H1 (cell line): ENCODE data around the gene PNCK. TPM values are rescaled to one million over a fixed set of nuclear protein-coding genes. Genes with fewer than 3 reads are reported as not detected.

Experiments
- CTCF ChIA-PET: fragments of 300-600 bp; sonication (Branson Sonifier 250); formaldehyde crosslinking; loops from one replicate; lab custom pipeline; 2021; ENCODE audit not compliant: partially characterized antibody; lab: Charles Lee
- POLR2A ChIA-PET: fragments of 300-600 bp; sonication (Branson Sonifier 250); formaldehyde crosslinking; loops from one replicate; lab custom pipeline; 2021; ENCODE audit warnings: inconsistent platforms; ENCODE audit not compliant: partially characterized antibody; lab: Charles Lee
- DNase-seq, 2 experiments: peaks; one replicate each; pipeline versions ENCODE4 v3.0.0 to v3.0.0-alpha.2; 2010 to 2022; ENCODE audit warnings: low spot score in 2 of 2, low read depth in 1 of 2, mixed read lengths in 1 of 2
- FAIRE-seq: peaks from 2 replicates; lab custom pipeline; 2011; peaks lifted over from hg19 to GRCh38; lab: Jason Lieb, UNC
- H2AFZ ChIP-seq: 2 replicates; pipeline ENCODE4 v1.8.1; 2012; ENCODE audit warnings: low read length, inconsistent platforms
- H2AK5ac ChIP-seq: 2 replicates; pipeline ENCODE4 v1.6.1; 2013; ENCODE audit warnings: low read depth, low read length
- H2BK120ac ChIP-seq: replicated peaks from 2 replicates; pipeline ENCODE3; 2013; ENCODE audit warnings: low read depth, low read length, inconsistent platforms
- H2BK12ac ChIP-seq: 2 replicates; pipeline ENCODE4 v1.6.1; 2013; ENCODE audit warnings: low read depth, low read length
- H2BK15ac ChIP-seq: 2 replicates; pipeline ENCODE4 v1.6.1; 2013; ENCODE audit warnings: low read length
- H2BK20ac ChIP-seq: 2 replicates; pipeline ENCODE4 v1.6.1; 2013; ENCODE audit warnings: low read length
- H2BK5ac ChIP-seq: 2 replicates; pipeline ENCODE4 v1.6.1; 2013; ENCODE audit warnings: low read depth, low read length
- H3K14ac ChIP-seq: 2 replicates; pipeline ENCODE4 v1.6.1; 2013; ENCODE audit warnings: inconsistent platforms; ENCODE audit not compliant: insufficient read length
- H3K18ac ChIP-seq: 2 replicates; pipeline ENCODE4 v1.6.1; 2013; ENCODE audit warnings: low read length; ENCODE audit errors: extremely low read depth
- H3K23ac ChIP-seq: 2 replicates; pipeline ENCODE4 v1.6.1; 2013; ENCODE audit warnings: inconsistent platforms; ENCODE audit not compliant: insufficient read length
- H3K23me2 ChIP-seq: 2 replicates; pipeline ENCODE4 v1.6.1; 2013; ENCODE audit warnings: low read depth, low read length
- H3K27ac ChIP-seq: 2 replicates; pipeline ENCODE4 v1.6.1; 2011; ENCODE audit warnings: low read depth, low read length, inconsistent platforms
- H3K27me3 ChIP-seq, 4 experiments: replicated peaks in 1 of 4; 1 replicate in 1 of 4; 2 replicates in 3 of 4; pipeline versions ENCODE4 v1.6.1 to v1.8.1; 2011 to 2013; ENCODE audit warnings: low read length in 3 of 4, mild to moderate bottlenecking in 3 of 4, inconsistent platforms in 2 of 4, mixed read lengths in 2 of 4, moderate library complexity in 1 of 4; ENCODE audit not compliant: control insufficient read depth in 3 of 4, insufficient read depth in 3 of 4; ENCODE audit errors: extremely low read depth in 1 of 4
- H3K36me3 ChIP-seq, 4 experiments: 2 replicates each; pipeline versions ENCODE4 v1.6.1 to v1.8.1; 2011 to 2013; ENCODE audit warnings: mild to moderate bottlenecking in 4 of 4, low read length in 3 of 4, moderate library complexity in 2 of 4, control low read depth in 1 of 4, inconsistent platforms in 1 of 4; ENCODE audit not compliant: insufficient read depth in 4 of 4, control insufficient read depth in 2 of 4
- H3K4ac ChIP-seq: replicated peaks from 2 replicates; pipeline ENCODE3; 2013; ENCODE audit warnings: low read length, low read depth, mixed read lengths, inconsistent platforms; ENCODE audit not compliant: insufficient read length
- H3K4me1 ChIP-seq, 4 experiments: replicated peaks in 1 of 4; 1 replicate in 1 of 4; 2 replicates in 3 of 4; pipeline versions ENCODE4 v1.6.1 to v1.8.1; 2011 to 2013; ENCODE audit warnings: low read length in 3 of 4, inconsistent platforms in 2 of 4, mixed read lengths in 1 of 4; ENCODE audit not compliant: insufficient read depth in 4 of 4, control insufficient read depth in 3 of 4
- H3K4me2 ChIP-seq, 2 experiments: 2 replicates each; pipeline versions ENCODE4 v1.6.1 to v1.8.1; 2011 to 2013; ENCODE audit warnings: low read depth in 2 of 2, low read length in 2 of 2, control low read depth in 1 of 2, inconsistent platforms in 1 of 2, mild to moderate bottlenecking in 1 of 2; ENCODE audit not compliant: insufficient read depth in 1 of 2
- H3K4me3 ChIP-seq, 4 experiments: fragments of 200-600, 300-600 bp in 1 of 4; sonication (generic), shearing (Covaris generic), sonication (Bioruptor Twin) in 1 of 4; 2 replicates each; pipeline versions ENCODE4 v1.5.1 to v1.8.1; 2011 to 2016; ENCODE audit warnings: low read length in 4 of 4, low read depth in 3 of 4, control low read depth in 2 of 4, inconsistent platforms in 2 of 4, mild to moderate bottlenecking in 2 of 4, mixed read lengths in 1 of 4, moderate library complexity in 1 of 4; ENCODE audit not compliant: insufficient read depth in 2 of 4; ENCODE audit errors: extremely low read depth in 1 of 4
- H3K56ac ChIP-seq: replicated peaks from 2 replicates; pipeline ENCODE3; 2013; ENCODE audit warnings: low read depth, mild to moderate bottlenecking, mixed read lengths, low read length, inconsistent platforms; ENCODE audit not compliant: insufficient read length
- H3K79me1 ChIP-seq: 2 replicates; pipeline ENCODE4 v1.6.1; 2013; ENCODE audit warnings: low read depth, low read length, control low read depth
- H3K79me2 ChIP-seq, 2 experiments: 2 replicates each; pipeline versions ENCODE4 v1.6.1 to v1.8.1; 2012 to 2013; ENCODE audit warnings: low read length in 2 of 2, mild to moderate bottlenecking in 2 of 2, inconsistent platforms in 1 of 2; ENCODE audit not compliant: insufficient read depth in 2 of 2, control insufficient read depth in 1 of 2
- H3K9ac ChIP-seq, 4 experiments: replicated peaks in 1 of 4; 1 replicate in 1 of 4; 2 replicates in 3 of 4; pipeline versions ENCODE4 v1.6.1 to v1.8.1; 2011 to 2013; ENCODE audit warnings: low read depth in 3 of 4, low read length in 3 of 4, control low read depth in 2 of 4, mild to moderate bottlenecking in 2 of 4, moderate library complexity in 2 of 4, inconsistent platforms in 1 of 4; ENCODE audit errors: extremely low read depth in 1 of 4
- H3K9me3 ChIP-seq, 2 experiments: 2 replicates each; pipeline versions ENCODE4 v1.6.1 to v1.8.1; 2012 to 2013; ENCODE audit warnings: mild to moderate bottlenecking in 2 of 2, moderate library complexity in 2 of 2, control low read depth in 1 of 2, inconsistent platforms in 1 of 2, low read depth in 1 of 2, low read length in 1 of 2, mixed read lengths in 1 of 2; ENCODE audit not compliant: insufficient read depth in 2 of 2
- H4K20me1 ChIP-seq, 2 experiments: replicated peaks in 1 of 2; 2 replicates each; pipeline versions ENCODE3 to v1.8.1; 2011 to 2013; ENCODE audit warnings: inconsistent platforms in 2 of 2, low read length in 2 of 2, mild to moderate bottlenecking in 1 of 2; ENCODE audit not compliant: insufficient read depth in 2 of 2, control insufficient read depth in 1 of 2
- H4K5ac ChIP-seq: 2 replicates; pipeline ENCODE4 v1.6.1; 2013; ENCODE audit warnings: low read length, low read depth, mixed read lengths, inconsistent platforms; ENCODE audit not compliant: insufficient read length
- H4K8ac ChIP-seq: 2 replicates; pipeline ENCODE4 v1.8.0; 2013; ENCODE audit warnings: mild to moderate bottlenecking, moderate library complexity, low read length, inconsistent platforms; ENCODE audit not compliant: insufficient read depth; ENCODE audit errors: extremely low read depth
- H4K91ac ChIP-seq: replicated peaks from 2 replicates; pipeline ENCODE3; 2013; ENCODE audit warnings: low read length, mixed read lengths, inconsistent platforms; ENCODE audit not compliant: insufficient read length
- CHD2 ChIP-seq: IDR thresholded peaks from 2 replicates; pipeline ENCODE4 v1.6.1; 2012; ENCODE audit warnings: low read length, improper control_type of control experiment
- FOSL1 ChIP-seq: IDR thresholded peaks from 2 replicates; pipeline ENCODE4 v1.6.1; 2011; ENCODE audit warnings: mild to moderate bottlenecking, low read depth, low read length, moderate library complexity; ENCODE audit not compliant: insufficient read depth
- NANOG ChIP-seq: IDR thresholded peaks from 2 replicates; pipeline ENCODE4 v1.6.1; 2011; ENCODE audit warnings: low read length, low read depth, mild to moderate bottlenecking, inconsistent platforms; ENCODE audit not compliant: insufficient read depth, poor library complexity, severe bottlenecking
- RAD21 ChIP-seq, 2 experiments: IDR thresholded peaks in 1 of 2; conservative IDR thresholded peaks in 1 of 2; 2 replicates each; pipeline ENCODE4 v1.6.1; 2011; ENCODE audit warnings: low read depth in 2 of 2, low read length in 2 of 2, improper control_type of control experiment in 1 of 2, inconsistent platforms in 1 of 2, mild to moderate bottlenecking in 1 of 2, moderate library complexity in 1 of 2
- TEAD4 ChIP-seq: IDR thresholded peaks from 2 replicates; pipeline ENCODE4 v1.6.1; 2012; ENCODE audit warnings: low read depth, low read length, inconsistent platforms, mixed read lengths
- WGBS, 2 experiments: shearing (Covaris generic) in 1 of 2; methylation state at CpG; one replicate each; pipeline versions ENCODE4 v1.1.6 to v1.1.7; 2013 to 2015; ENCODE audit warnings: low lambda C conversion rate in 2 of 2, mixed read lengths in 2 of 2, inconsistent platforms in 1 of 2, low coverage in 1 of 2, missing lambda C conversion rate in 1 of 2; ENCODE audit not compliant: insufficient replicate concordance in 2 of 2, insufficient coverage in 1 of 2, insufficient read length in 1 of 2; ENCODE audit errors: extremely low coverage in 1 of 2, missing lambda C conversion rate in 1 of 2; 5-methylcytosine and 5-hydroxymethylcytosine counted together
- polyA plus RNA-seq, 7 experiments: library from polyadenylated mRNA; depleted of rRNA in 3 of 7; stranded (reverse) in 5 of 7; unstranded in 2 of 7; fragments of >200 nt in 5 of 7; fragments of 200-250 nt in 2 of 7; gene quantifications; 1 replicate in 5 of 7; 2 replicates in 1 of 7; 4 replicates in 1 of 7; pipeline versions ENCODE4 v1.2.1 to v1.2.3, GENCODE V29; 2011 to 2013; ENCODE audit warnings: missing spikeins in 2 of 7, mixed read lengths in 2 of 7
- total RNA-seq: library from RNA; stranded (reverse); fragmentation: NEBNext Ultra II Directional; extraction: Animal tissue kit (Norgen Biotek cat#: 25700); gene quantifications from 2 replicates; pipeline ENCODE4 v1.2.1, GENCODE V29; 2021

Gene PNCK
- total and polyA plus RNA-seq, 2 of the 8 experiments (the other 6 are each of a cell fraction or from before 2014, with no cell fraction given) = 6.2 to 6.3 TPM

DNA sequence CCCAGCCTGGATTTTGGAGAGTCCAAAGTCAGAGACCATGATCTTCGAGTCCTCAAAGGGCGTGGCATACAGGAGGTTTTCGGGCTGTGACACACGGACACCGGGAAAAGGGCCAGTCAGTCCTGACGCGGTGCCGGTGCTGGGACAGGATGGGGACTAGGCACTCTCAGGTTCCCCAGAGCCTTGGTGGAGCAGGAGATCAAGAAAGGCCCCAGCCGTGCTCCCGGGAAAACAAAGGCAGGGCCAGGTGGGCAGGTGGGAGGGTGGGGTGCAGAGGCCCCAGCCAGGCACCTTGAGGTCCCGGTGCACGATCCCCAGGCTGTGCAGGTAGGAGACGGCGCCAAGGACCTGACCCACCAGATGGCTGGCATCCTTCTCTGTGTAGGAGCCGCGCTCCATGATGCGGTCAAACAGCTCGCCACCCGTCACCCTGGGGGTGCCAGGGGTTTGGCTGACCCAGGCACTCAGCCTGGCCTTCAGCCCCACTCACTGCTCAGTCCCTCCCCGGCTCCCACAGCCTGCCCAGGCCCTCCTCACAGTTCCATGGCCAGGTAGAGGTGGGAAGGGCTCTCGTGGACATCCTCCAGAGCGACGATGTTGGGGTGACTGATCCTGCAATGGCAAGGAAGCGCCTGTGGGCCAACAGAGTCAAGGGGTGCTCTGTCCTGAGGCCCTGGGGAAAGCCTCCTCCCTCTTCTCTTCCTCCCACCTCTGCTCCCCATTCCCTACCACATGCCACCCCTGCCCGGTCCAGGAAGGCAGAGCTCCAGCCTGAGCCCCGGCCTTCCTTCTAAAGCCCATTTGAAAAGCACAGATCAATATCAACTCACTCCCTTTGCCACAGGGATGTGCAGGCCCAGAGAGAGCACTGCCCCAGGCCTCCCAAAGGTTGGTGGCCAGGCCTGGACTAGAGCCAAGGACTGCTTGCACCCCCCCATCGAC lies 1.8 kb downstream of the PNCK start:
- no peak for DNase-seq
- POLR2A ChIA-PET = no interaction called here
- CTCF ChIA-PET = interaction anchor here (1.2 to 28.7 kb wide), 4 partner anchors 12 to 95 kb away, joined by 3 to 408 read pairs (median 6); partner anchors contain the start of gene DUSP9

More for the DNA sequence above, 1.8 kb downstream of the PNCK start:
- Histone ChIP-seq H2BK15ac (no peak overlapping the region), H3K56ac (no peak overlapping the region), H3K9ac (no peak overlapping the region), H3K18ac (no peak overlapping the region), H2AK5ac (no peak overlapping the region), H2BK20ac (no peak overlapping the region), H3K14ac (no peak overlapping the region), H2BK12ac (no peak overlapping the region), H2AFZ (no peak overlapping the region), H3K36me3 (no peaks in the 10 kb centered on the region), H3K4ac (no peak overlapping the region), H3K23ac (no peak overlapping the region), H2BK5ac (no peak overlapping the region), H3K23me2 (no peaks in the 10 kb centered on the region; the same call in 1 of the 2 replicates), H3K79me1 (no peaks in the 10 kb centered on the region), H3K27ac (no peak overlapping the region), H4K5ac (no peak overlapping the region), H3K4me1 (peaks cover 0 to 8% (median 2%) of the 10 kb centered on the region in 4 experiments; a peak in 4 of 7 replicates), H3K27me3 (peaks cover 0 to 2% (median under 1%) of the 10 kb centered on the region in 4 experiments; a peak in 2 of 7 replicates), H4K8ac (no peak overlapping the region)
- FAIRE-seq = no peak
- TF ChIP-seq NANOG (no peak), CHD2 (no peak), FOSL1 (no peak), RAD21 (IDR thresholded peaks at IDR 0.05 in 1 of 2, conservative IDR thresholded peaks at IDR 0.05 in 1 of 2; ENCODE audit: low read depth in 2 of 2, low read length in 2 of 2) (no peak), TEAD4 (no peak)
- TF ChIP-seq, all 59 proteins: peak for 0
- Histone ChIP-seq H4K91ac (no peak overlapping the region), H2BK120ac (no peak overlapping the region), H3K79me2 (no peaks in the 10 kb centered on the region), H3K9me3 (no peaks in the 10 kb centered on the region), H3K4me2 (no peak overlapping the region), H3K4me3 (no peak overlapping the region), H4K20me1 (no peaks in the 10 kb centered on the region)
- 90% methylated on average over 22 of the region's 27 CpGs; no CpG with 5 or more reads in 1 of the 2 experiments for WGBS, 2 experiments
